Tibial nerve (tissue), 3 donors: ENCODE measurements around the gene DRAXIN.

ENCODE experiments used
- POLR2A ChIP-seq, 2 donors: fragments of 450-650 bp; IDR thresholded peaks; one replicate each; pipeline ENCODE4 v1.6.1; 2017; ENCODE audit warnings: antibody characterized with exemption in 2 of 2, mild to moderate bottlenecking in 2 of 2, moderate library complexity in 2 of 2
- TF ChIP-seq, protein P1 (sequence below), 5 experiments: fragments of 200-600 bp in 3 of 5; fragments of 450-650 bp in 2 of 5; sonication (generic) in 3 of 5; IDR thresholded peaks; one replicate each; pipeline ENCODE4 v1.5.1; 2016 to 2019; ENCODE audit warnings: antibody characterized with exemption in 5 of 5, mild to moderate bottlenecking in 3 of 5, moderate library complexity in 2 of 5

DNA sequence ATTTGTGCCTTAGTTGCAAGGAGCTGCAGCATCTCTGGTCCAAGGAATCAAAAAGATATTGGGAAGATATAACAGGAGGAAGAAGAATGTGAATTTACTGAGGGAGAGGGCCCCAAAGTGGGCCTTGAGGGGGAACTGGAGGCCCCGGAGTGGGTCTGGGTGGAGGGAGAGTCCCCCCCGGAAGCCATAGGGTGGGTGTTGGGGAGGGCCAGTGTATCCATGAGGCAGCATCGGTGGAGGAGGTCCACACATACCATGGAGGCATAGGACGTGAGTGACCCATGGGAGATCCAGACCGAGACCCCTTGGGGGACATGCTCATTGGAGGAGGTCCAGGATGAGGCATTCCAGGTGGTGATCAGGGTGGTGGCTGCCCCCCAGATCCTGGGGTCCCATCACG is 69.8 kb downstream of the DRAXIN start:
- TF ChIP-seq POLR2A (IDR thresholded peaks at IDR 0.05), result no peak
- TF ChIP-seq, protein P1, sequence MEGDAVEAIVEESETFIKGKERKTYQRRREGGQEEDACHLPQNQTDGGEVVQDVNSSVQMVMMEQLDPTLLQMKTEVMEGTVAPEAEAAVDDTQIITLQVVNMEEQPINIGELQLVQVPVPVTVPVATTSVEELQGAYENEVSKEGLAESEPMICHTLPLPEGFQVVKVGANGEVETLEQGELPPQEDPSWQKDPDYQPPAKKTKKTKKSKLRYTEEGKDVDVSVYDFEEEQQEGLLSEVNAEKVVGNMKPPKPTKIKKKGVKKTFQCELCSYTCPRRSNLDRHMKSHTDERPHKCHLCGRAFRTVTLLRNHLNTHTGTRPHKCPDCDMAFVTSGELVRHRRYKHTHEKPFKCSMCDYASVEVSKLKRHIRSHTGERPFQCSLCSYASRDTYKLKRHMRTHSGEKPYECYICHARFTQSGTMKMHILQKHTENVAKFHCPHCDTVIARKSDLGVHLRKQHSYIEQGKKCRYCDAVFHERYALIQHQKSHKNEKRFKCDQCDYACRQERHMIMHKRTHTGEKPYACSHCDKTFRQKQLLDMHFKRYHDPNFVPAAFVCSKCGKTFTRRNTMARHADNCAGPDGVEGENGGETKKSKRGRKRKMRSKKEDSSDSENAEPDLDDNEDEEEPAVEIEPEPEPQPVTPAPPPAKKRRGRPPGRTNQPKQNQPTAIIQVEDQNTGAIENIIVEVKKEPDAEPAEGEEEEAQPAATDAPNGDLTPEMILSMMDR (IDR thresholded peaks at IDR 0.05), result no peak
